HCT116 (cell line): ENCODE measurements around the gene TMEM182. TPM values are rescaled to one million over a fixed set of nuclear protein-coding genes. Genes with fewer than 3 reads are reported as not detected.

ENCODE experiments used
- ATAC-seq: fragments of 200-7000 bp; cut with Tn5 transposase; 2 replicates; pipeline ENCODE4 v1.9.1; 2020; ENCODE audit warnings: mild to moderate bottlenecking, moderate library complexity
- BruUV-seq: library from RNA; stranded (reverse); fragments of 400-500 nt; replicated peaks from 2 replicates; lab custom pipeline; 2021; lab: Mats Ljungman, UMichigan
- CTCF ChIA-PET: fragments of 300-600 bp; sonication (Branson Sonifier 250); formaldehyde crosslinking; loops from one replicate; lab custom pipeline; 2021; ENCODE audit warnings: antibody characterized with exemption; lab: Charles Lee
- POLR2A ChIA-PET: fragments of 300-600, 350-600 bp; sonication (Branson Sonifier 250); formaldehyde crosslinking; loops from one replicate; lab custom pipeline; 2021; ENCODE audit warnings: antibody characterized with exemption; lab: Charles Lee
- RAD21 ChIA-PET, 2 experiments: fragments of 300-600 bp; sonication (Branson Sonifier 250); formaldehyde crosslinking; loops; one replicate each; lab custom pipeline; 2023; ENCODE audit warnings: low total read pairs in 2 of 2; ENCODE audit not compliant: uncharacterized antibody in 2 of 2, unreplicated experiment in 2 of 2, low non-redundant PET in 1 of 2; lab: Charles Lee
- DNase-seq: peaks from one replicate; pipeline ENCODE4 v3.0.0-alpha.2; 2010; ENCODE audit warnings: low read depth, low spot score
- H2AFZ ChIP-seq: fragments of 200-600 bp; shearing (Covaris generic), sonication (generic); 2 replicates; pipeline ENCODE4 v1.6.1; 2017; ENCODE audit warnings: low read depth, mixed run types, mixed read lengths, antibody characterized with exemption, low read length; ENCODE audit not compliant: poor library complexity, severe bottlenecking
- H3K27ac ChIP-seq: 2 replicates; pipeline ENCODE4 v1.5.1; 2012; ENCODE audit warnings: low read depth, low read length
- H3K27me3 ChIP-seq: fragments of 200-600 bp; sonication (generic); 2 replicates; pipeline ENCODE4 v1.6.1; 2016; ENCODE audit warnings: mixed run types, low read length, mixed read lengths; ENCODE audit not compliant: insufficient read depth
- H3K36me3 ChIP-seq, 2 experiments: fragments of 200-500 bp in 1 of 2; fragments of 200-600 bp in 1 of 2; sonication (Bioruptor generic) in 1 of 2; sonication (generic) in 1 of 2; 2 replicates each; pipeline versions ENCODE4 v1.5.1 to v1.6.1; 2014 to 2016; ENCODE audit warnings: low read length in 2 of 2, inconsistent platforms in 1 of 2, mixed read lengths in 1 of 2, mixed run types in 1 of 2; ENCODE audit not compliant: insufficient read depth in 2 of 2, control insufficient read depth in 1 of 2
- H3K4me1 ChIP-seq, 2 experiments: fragments of 200-600 bp in 1 of 2; sonication (generic) in 1 of 2; 2 replicates each; pipeline versions ENCODE4 v1.5.1 to v1.6.1; 2012 to 2017; ENCODE audit warnings: low read length in 2 of 2, inconsistent platforms in 1 of 2, mild to moderate bottlenecking in 1 of 2, mixed read lengths in 1 of 2, mixed run types in 1 of 2, moderate library complexity in 1 of 2; ENCODE audit not compliant: insufficient read depth in 2 of 2, control insufficient read depth in 1 of 2
- H3K4me2 ChIP-seq: fragments of 200-600 bp; sonication (generic); 2 replicates; pipeline ENCODE4 v1.6.1; 2017; ENCODE audit warnings: mixed run types, low read length, mixed read lengths
- H3K4me3 ChIP-seq, 2 experiments: fragments of 200-600 bp in 1 of 2; sonication (generic) in 1 of 2; replicated peaks in 1 of 2; 2 replicates each; pipeline ENCODE4 v1.5.1; 2011 to 2016; ENCODE audit warnings: low read length in 2 of 2, control low read depth in 1 of 2, low read depth in 1 of 2, mild to moderate bottlenecking in 1 of 2, mixed read lengths in 1 of 2, mixed run types in 1 of 2
- H3K79me2 ChIP-seq: fragments of 200-600 bp; sonication (generic); 2 replicates; pipeline ENCODE4 v1.6.1; 2017; ENCODE audit warnings: mild to moderate bottlenecking, mixed run types, low read length, moderate library complexity, mixed read lengths; ENCODE audit not compliant: insufficient read depth
- H3K9ac ChIP-seq: fragments of 200-600 bp; sonication (generic); 2 replicates; pipeline ENCODE4 v1.6.1; 2016; ENCODE audit warnings: low read length, mixed read lengths
- H3K9me2 ChIP-seq: fragments of 200-600 bp; sonication (generic), shearing (Covaris generic); 2 replicates; pipeline ENCODE4 v1.6.1; 2017; ENCODE audit warnings: mixed run types, mild to moderate bottlenecking, moderate library complexity; ENCODE audit not compliant: insufficient read depth
- H3K9me3 ChIP-seq, 2 experiments: fragments of 200-500 bp in 1 of 2; fragments of 200-600 bp in 1 of 2; sonication (Bioruptor generic) in 1 of 2; sonication (generic) in 1 of 2; 2 replicates each; pipeline ENCODE4 v1.6.1; 2014 to 2017; ENCODE audit warnings: low read length in 2 of 2, mixed read lengths in 2 of 2, inconsistent platforms in 1 of 2, low read depth in 1 of 2, mild to moderate bottlenecking in 1 of 2, mixed run types in 1 of 2, moderate library complexity in 1 of 2; ENCODE audit not compliant: control insufficient read depth in 1 of 2, insufficient read depth in 1 of 2
- H4K20me1 ChIP-seq: fragments of 200-600 bp; sonication (generic), shearing (Covaris generic); 2 replicates; pipeline ENCODE4 v1.6.1; 2017; ENCODE audit warnings: mixed run types, mild to moderate bottlenecking, moderate library complexity; ENCODE audit not compliant: insufficient read depth
- CBX3 ChIP-seq: IDR thresholded peaks from 2 replicates; pipeline ENCODE4 v1.6.1; 2012; ENCODE audit warnings: low read depth
- EGR1 ChIP-seq: IDR thresholded peaks from 2 replicates; pipeline ENCODE4 v1.6.1; 2012; ENCODE audit warnings: low read depth
- ELF1 ChIP-seq: IDR thresholded peaks from 2 replicates; pipeline ENCODE4 v1.6.1; 2012; ENCODE audit warnings: low read depth, borderline replicate concordance
- JUND ChIP-seq: IDR thresholded peaks from 2 replicates; pipeline ENCODE4 v1.6.1; 2012
- POLR2A ChIP-seq: IDR thresholded peaks from 2 replicates; pipeline ENCODE4 v1.7.0; 2011; ENCODE audit warnings: borderline replicate concordance; ENCODE audit not compliant: insufficient read depth, insufficient read length; ENCODE audit errors: extremely low read depth
- RAD21 ChIP-seq: IDR thresholded peaks from 2 replicates; pipeline ENCODE4 v1.6.1; 2012; ENCODE audit warnings: low read depth, mild to moderate bottlenecking
- TCF7L2 ChIP-seq: IDR thresholded peaks from 2 replicates; pipeline ENCODE4 v1.7.0; 2011; ENCODE audit warnings: borderline replicate concordance, inconsistent platforms; ENCODE audit not compliant: insufficient read depth, insufficient read length; ENCODE audit errors: extremely low read depth
- ZNF274 ChIP-seq: fragments of 200-500 bp; sonication (Bioruptor generic); IDR thresholded peaks from 2 replicates; pipeline ENCODE4 v1.6.1; 2014; ENCODE audit warnings: mild to moderate bottlenecking, low read depth, low read length, inconsistent platforms
- intact Hi-C: fragments of 100-400 bp; cut with micrococcal nuclease; formaldehyde crosslinking; loops from 2 replicates; pipeline ENCODE4 v1.10.0; 2022
- total RNA-seq: library from RNA; stranded (reverse); gene quantifications from one replicate; pipeline ENCODE4 v1.2.1, GENCODE V29; 2021; ENCODE audit not compliant: unreplicated experiment
- TF ChIP-seq, protein P1 (sequence below): IDR thresholded peaks from 2 replicates; pipeline ENCODE4 v1.6.1; 2012
- TF ChIP-seq, protein P2 (sequence below): IDR thresholded peaks from 2 replicates; pipeline ENCODE4 v1.6.1; 2011; ENCODE audit warnings: mild to moderate bottlenecking, low read length, moderate library complexity; ENCODE audit not compliant: insufficient replicate concordance; ENCODE audit errors: extremely low read depth
- TF ChIP-seq, protein P3 (sequence below), 3 experiments: fragments of 200-600 bp in 1 of 3; sonication (generic) in 1 of 3; IDR thresholded peaks in 2 of 3; conservative IDR thresholded peaks in 1 of 3; 2 replicates each; pipeline ENCODE4 v1.5.1; 2012 to 2017; ENCODE audit warnings: low read depth in 2 of 3, low read length in 2 of 3, antibody characterized with exemption in 1 of 3, borderline replicate concordance in 1 of 3, control low read depth in 1 of 3, mild to moderate bottlenecking in 1 of 3, mixed read lengths in 1 of 3, mixed run types in 1 of 3, moderate library complexity in 1 of 3; ENCODE audit not compliant: insufficient read depth in 1 of 3
- TF ChIP-seq, protein P4 (sequence below): IDR thresholded peaks from 2 replicates; pipeline ENCODE4 v1.6.1; 2012
- TF ChIP-seq, protein P5 (sequence below): IDR thresholded peaks from 2 replicates; pipeline ENCODE4 v1.6.1; 2012; ENCODE audit warnings: low read depth

TMEM182 gene
- total RNA-seq, 1 experiment from 2014 or later = 8.4 TPM

DNA sequence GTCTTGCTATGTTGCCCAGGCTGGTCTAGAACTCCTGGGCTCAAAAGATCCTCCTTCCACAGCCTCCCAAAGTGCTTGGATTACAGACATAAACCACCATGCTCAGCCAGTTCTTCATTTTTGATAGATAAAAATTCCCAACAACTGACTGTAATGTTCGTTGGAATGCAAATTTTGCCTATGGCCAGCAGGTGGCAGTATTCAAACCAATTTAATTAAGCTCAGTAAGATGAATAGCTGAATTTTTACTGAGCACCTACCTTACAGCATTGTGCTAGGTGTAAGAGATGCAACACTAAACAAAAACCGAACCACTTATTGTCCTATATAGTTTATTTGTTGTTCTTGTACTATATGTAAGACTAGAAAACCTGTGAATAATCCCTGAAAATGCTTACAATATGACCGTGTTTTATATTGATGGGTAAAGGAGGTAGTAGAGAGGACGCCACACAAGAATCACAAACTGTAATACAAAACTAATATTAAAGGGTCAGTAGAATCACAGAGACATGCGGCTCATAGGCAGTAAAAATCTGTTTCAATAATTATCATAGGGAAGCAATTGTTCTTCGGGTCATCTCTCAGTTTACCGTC, 8.2 kb upstream of the TMEM182 start (continued):
- TF ChIP-seq, protein P1, sequence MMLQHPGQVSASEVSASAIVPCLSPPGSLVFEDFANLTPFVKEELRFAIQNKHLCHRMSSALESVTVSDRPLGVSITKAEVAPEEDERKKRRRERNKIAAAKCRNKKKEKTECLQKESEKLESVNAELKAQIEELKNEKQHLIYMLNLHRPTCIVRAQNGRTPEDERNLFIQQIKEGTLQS = no peak

DNA sequence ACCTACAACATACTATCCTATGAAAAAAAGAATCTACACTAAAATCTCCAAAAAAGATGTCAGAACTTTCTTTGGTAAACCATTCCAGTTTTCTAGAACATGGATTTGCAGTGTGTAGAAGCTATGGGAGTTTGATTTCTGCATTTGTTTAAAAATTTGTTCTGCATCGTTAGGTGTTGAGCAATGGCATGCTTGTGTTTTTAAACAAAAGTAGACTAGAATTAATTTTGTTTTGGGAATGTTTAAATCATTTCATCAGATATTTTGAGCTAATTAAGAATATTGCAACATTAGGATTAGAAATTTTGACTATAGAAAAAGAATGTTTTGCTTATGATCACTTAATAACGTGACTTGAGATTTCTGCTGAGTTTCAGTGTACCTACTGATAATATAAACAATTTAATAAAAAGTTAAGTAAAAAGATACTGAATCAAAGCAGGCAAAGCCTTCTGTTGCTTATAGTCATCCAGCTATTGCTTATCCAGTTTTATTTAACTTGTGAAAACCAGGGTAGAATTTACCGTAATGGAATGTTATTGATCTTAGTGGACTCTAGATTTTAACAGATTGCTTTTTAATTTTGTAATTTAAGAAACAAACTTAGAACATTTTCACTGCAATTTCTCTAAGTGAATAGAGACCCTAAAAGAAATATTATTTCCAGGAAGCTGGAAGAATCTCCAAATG, 7.2 kb upstream of the TMEM182 start:
- ChIA-PET CTCF (interaction anchor here (1.6 to 3.2 kb wide), 3 partner anchors 10 to 51 kb away, joined by 7 to 51 read pairs (median 27); partner anchors contain the start of gene TMEM182), POLR2A (no interaction called here), RAD21 (no interaction called here)
- no TSS peak for BruUV-seq
- H3K9me3 ChIP-seq = no peaks in the 10 kb centered on the region
- no peaks in the 10 kb centered on the region for H3K4me1 ChIP-seq
- no peaks in the 10 kb centered on the region for H3K9me2 ChIP-seq
- no peaks in the 10 kb centered on the region for H4K20me1 ChIP-seq
- H3K27me3 ChIP-seq = no peaks in the 10 kb centered on the region
- DNase-seq = no peak
- TF ChIP-seq, protein P2, sequence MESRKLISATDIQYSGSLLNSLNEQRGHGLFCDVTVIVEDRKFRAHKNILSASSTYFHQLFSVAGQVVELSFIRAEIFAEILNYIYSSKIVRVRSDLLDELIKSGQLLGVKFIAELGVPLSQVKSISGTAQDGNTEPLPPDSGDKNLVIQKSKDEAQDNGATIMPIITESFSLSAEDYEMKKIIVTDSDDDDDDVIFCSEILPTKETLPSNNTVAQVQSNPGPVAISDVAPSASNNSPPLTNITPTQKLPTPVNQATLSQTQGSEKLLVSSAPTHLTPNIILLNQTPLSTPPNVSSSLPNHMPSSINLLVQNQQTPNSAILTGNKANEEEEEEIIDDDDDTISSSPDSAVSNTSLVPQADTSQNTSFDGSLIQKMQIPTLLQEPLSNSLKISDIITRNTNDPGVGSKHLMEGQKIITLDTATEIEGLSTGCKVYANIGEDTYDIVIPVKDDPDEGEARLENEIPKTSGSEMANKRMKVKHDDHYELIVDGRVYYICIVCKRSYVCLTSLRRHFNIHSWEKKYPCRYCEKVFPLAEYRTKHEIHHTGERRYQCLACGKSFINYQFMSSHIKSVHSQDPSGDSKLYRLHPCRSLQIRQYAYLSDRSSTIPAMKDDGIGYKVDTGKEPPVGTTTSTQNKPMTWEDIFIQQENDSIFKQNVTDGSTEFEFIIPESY = no peak
- TF ChIP-seq JUND (no peak), ELF1 (no peak), TCF7L2 (no peak), RAD21 (no peak), EGR1 (no peak), CBX3 (no peak), ZNF274 (no peak), POLR2A (no peak)
- TF ChIP-seq, protein P3, sequence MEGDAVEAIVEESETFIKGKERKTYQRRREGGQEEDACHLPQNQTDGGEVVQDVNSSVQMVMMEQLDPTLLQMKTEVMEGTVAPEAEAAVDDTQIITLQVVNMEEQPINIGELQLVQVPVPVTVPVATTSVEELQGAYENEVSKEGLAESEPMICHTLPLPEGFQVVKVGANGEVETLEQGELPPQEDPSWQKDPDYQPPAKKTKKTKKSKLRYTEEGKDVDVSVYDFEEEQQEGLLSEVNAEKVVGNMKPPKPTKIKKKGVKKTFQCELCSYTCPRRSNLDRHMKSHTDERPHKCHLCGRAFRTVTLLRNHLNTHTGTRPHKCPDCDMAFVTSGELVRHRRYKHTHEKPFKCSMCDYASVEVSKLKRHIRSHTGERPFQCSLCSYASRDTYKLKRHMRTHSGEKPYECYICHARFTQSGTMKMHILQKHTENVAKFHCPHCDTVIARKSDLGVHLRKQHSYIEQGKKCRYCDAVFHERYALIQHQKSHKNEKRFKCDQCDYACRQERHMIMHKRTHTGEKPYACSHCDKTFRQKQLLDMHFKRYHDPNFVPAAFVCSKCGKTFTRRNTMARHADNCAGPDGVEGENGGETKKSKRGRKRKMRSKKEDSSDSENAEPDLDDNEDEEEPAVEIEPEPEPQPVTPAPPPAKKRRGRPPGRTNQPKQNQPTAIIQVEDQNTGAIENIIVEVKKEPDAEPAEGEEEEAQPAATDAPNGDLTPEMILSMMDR (IDR thresholded peaks at IDR 0.05 in 2 of 3, conservative IDR thresholded peaks at IDR 0.05 in 1 of 3; ENCODE audit: borderline replicate concordance in 1 of 3, insufficient read depth in 1 of 3, low read depth in 2 of 3, low read length in 2 of 3) = no peak
- TF ChIP-seq, protein P4, sequence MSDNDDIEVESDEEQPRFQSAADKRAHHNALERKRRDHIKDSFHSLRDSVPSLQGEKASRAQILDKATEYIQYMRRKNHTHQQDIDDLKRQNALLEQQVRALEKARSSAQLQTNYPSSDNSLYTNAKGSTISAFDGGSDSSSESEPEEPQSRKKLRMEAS = no peak
- TF ChIP-seq, protein P5, sequence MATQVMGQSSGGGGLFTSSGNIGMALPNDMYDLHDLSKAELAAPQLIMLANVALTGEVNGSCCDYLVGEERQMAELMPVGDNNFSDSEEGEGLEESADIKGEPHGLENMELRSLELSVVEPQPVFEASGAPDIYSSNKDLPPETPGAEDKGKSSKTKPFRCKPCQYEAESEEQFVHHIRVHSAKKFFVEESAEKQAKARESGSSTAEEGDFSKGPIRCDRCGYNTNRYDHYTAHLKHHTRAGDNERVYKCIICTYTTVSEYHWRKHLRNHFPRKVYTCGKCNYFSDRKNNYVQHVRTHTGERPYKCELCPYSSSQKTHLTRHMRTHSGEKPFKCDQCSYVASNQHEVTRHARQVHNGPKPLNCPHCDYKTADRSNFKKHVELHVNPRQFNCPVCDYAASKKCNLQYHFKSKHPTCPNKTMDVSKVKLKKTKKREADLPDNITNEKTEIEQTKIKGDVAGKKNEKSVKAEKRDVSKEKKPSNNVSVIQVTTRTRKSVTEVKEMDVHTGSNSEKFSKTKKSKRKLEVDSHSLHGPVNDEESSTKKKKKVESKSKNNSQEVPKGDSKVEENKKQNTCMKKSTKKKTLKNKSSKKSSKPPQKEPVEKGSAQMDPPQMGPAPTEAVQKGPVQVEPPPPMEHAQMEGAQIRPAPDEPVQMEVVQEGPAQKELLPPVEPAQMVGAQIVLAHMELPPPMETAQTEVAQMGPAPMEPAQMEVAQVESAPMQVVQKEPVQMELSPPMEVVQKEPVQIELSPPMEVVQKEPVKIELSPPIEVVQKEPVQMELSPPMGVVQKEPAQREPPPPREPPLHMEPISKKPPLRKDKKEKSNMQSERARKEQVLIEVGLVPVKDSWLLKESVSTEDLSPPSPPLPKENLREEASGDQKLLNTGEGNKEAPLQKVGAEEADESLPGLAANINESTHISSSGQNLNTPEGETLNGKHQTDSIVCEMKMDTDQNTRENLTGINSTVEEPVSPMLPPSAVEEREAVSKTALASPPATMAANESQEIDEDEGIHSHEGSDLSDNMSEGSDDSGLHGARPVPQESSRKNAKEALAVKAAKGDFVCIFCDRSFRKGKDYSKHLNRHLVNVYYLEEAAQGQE = no peak
- intact Hi-C loops = no loop called here
- no peak overlapping the region for H3K9ac ChIP-seq
- H3K27ac ChIP-seq = no peak overlapping the region
- H3K79me2 ChIP-seq = no peaks in the 10 kb centered on the region
- no peak overlapping the region for H3K4me3 ChIP-seq
- H2AFZ ChIP-seq = no peak overlapping the region
- no peak overlapping the region for H3K4me2 ChIP-seq
- ATAC-seq = no peak
- H3K36me3 ChIP-seq = no peaks in the 10 kb centered on the region
